Activated naive CD4-positive, alpha-beta T cell treated with anti-CD3 and anti-CD28 coated beads, Interleukin-2, amount 50 U/mL, for 72 hours (primary cell): ENCODE data around the gene RPL28. TPM values are rescaled to one million over a fixed set of nuclear protein-coding genes. Genes with fewer than 3 reads are reported as not detected.

ENCODE experiments used
- ATAC-seq, 2 donors: fragments of 150-1000 bp; cut with Tn5 transposase; 2 replicates each; pipeline ENCODE4 v1.10.0; 2021; ENCODE audit warnings: mild to moderate bottlenecking in 2 of 2, moderate library complexity in 2 of 2
- DNase-seq, 2 donors: peaks; one replicate each; pipeline ENCODE4 v3.0.0; 2021 to 2022; ENCODE audit warnings: low spot score in 2 of 2
- H3K27ac Mint-ChIP-seq, 2 donors: one replicate each; pipeline ENCODE4 v1.8.0; 2022; ENCODE audit warnings: mild to moderate bottlenecking in 2 of 2, mixed read lengths in 2 of 2
- H3K36me3 Mint-ChIP-seq, 2 donors: one replicate each; pipeline ENCODE4 v1.8.0; 2022; ENCODE audit warnings: mixed read lengths in 2 of 2
- H3K9me3 Mint-ChIP-seq, 2 donors: one replicate each; pipeline ENCODE4 v1.8.0; 2022; ENCODE audit warnings: mixed read lengths in 2 of 2
- total RNA-seq, 2 donors: library from RNA; stranded (reverse); gene quantifications; one replicate each; pipeline ENCODE4 v1.2.3, GENCODE V29; 2022

RPL28 gene
- 1,000 to 10,000 TPM; 2,540 to 2,693 TPM for total RNA-seq

- DNase-seq (peak; percentile 98 to 99), ATAC-seq (peak; percentile 74 to 78)
- H3K36me3 Mint-ChIP-seq, result peaks cover 34 to 56% of the 10 kb centered on the region in 2 donors
- H3K9me3 Mint-ChIP-seq, result peaks cover 0 to 6% of the 10 kb centered on the region in 2 donors
- peak within 1 kb of the TSS; percentile 96 to 100 for H3K27ac Mint-ChIP-seq
These were observed at the start of gene RPL28 for GRCh38 chr19:55385724-55386492. Gene RPL28 (plus strand): TSS chr19:55385932. CDS start chr19:55386358, 426 bp downstream.

GRCh38 chr19:55336101-55336500 lies 49.6 kb upstream of the RPL28 start:
- no peaks in the 10 kb centered on the region for H3K9me3 Mint-ChIP-seq
- H3K36me3 Mint-ChIP-seq, result no peaks in the 10 kb centered on the region
- ATAC-seq (no peak), DNase-seq (no peak)
- no peak overlapping the region for H3K27ac Mint-ChIP-seq

- peak; percentile 84 to 85 for ATAC-seq
- peak; percentile 100 for DNase-seq
- Mint-ChIP-seq H3K9me3 (no peaks in the 10 kb centered on the region), H3K27ac (peak within 1 kb of the TSS; percentile 97), H3K36me3 (peaks cover 0 to 7% of the 10 kb centered on the region in 2 donors)
These were observed 46.4 kb upstream of the RPL28 start, which contains the start of gene KMT5C for GRCh38 chr19:55339105-55339888. Gene KMT5C (plus strand): TSS chr19:55339876. CDS start chr19:55341937, 2,061 bp downstream.

- Mint-ChIP-seq H3K36me3 (peaks cover 0 to 7% of the 10 kb centered on the region in 2 donors), H3K9me3 (no peaks in the 10 kb centered on the region), H3K27ac (peak overlapping the region; percentile 97)
- ATAC-seq, result no peak
- DNase-seq, result peak; percentile 28 to 70
These were observed 45.6 kb upstream of the RPL28 start for GRCh38 chr19:55339889-55340783.

GRCh38 chr19:55340784-55341147 lies 45.0 kb upstream of the RPL28 start:
- no peaks in the 10 kb centered on the region for H3K9me3 Mint-ChIP-seq
- DNase-seq (peak in 1 of 2 donors; percentile 41), ATAC-seq (no peak)

GRCh38 chr19:55341171-55341588 lies 44.6 kb upstream of the RPL28 start:
- ATAC-seq, result no peak
- Mint-ChIP-seq H3K36me3 (peaks cover 0 to 7% of the 10 kb centered on the region in 2 donors), H3K27ac (peak overlapping the region; percentile 84 to 97), H3K9me3 (no peaks in the 10 kb centered on the region)
- peak in 1 of 2 donors; percentile 69 for DNase-seq

More at GRCh38 chr19:55340784-55341147, 45.0 kb upstream of the RPL28 start:
- H3K27ac Mint-ChIP-seq, result peak overlapping the region; percentile 77 to 97
- H3K36me3 Mint-ChIP-seq, result peaks cover 0 to 7% of the 10 kb centered on the region in 2 donors

GRCh38 chr19:55341595-55342531 lies 43.9 kb upstream of the RPL28 start:
- DNase-seq (no peak), ATAC-seq (no peak)
- peak overlapping the region; percentile 84 to 97 for H3K27ac Mint-ChIP-seq
- H3K9me3 Mint-ChIP-seq, result no peaks in the 10 kb centered on the region
- H3K36me3 Mint-ChIP-seq, result peaks cover 0 to 7% of the 10 kb centered on the region in 2 donors

GRCh38 chr19:55344444-55344843 lies 41.3 kb upstream of the RPL28 start:
- H3K27ac Mint-ChIP-seq, result peak overlapping the region in 1 of 2 donors; percentile 51
- peaks cover 0 to 7% of the 10 kb centered on the region in 2 donors for H3K36me3 Mint-ChIP-seq
- ATAC-seq (no peak), DNase-seq (no peak)
- no peaks in the 10 kb centered on the region for H3K9me3 Mint-ChIP-seq

- no peak overlapping the region for H3K27ac Mint-ChIP-seq
- DNase-seq (no peak), ATAC-seq (no peak)
- no peaks in the 10 kb centered on the region for H3K9me3 Mint-ChIP-seq
- peaks cover 0 to 7% of the 10 kb centered on the region in 2 donors for H3K36me3 Mint-ChIP-seq
These were observed 40.5 kb upstream of the RPL28 start for GRCh38 chr19:55345101-55345817.

GRCh38 chr19:55345818-55346724 lies 39.7 kb upstream of the RPL28 start:
- Mint-ChIP-seq H3K9me3 (no peaks in the 10 kb centered on the region), H3K36me3 (peaks cover 0 to 7% of the 10 kb centered on the region in 2 donors), H3K27ac (no peak overlapping the region)
- ATAC-seq (no peak), DNase-seq (no peak)

GRCh38 chr19:55346725-55347441 lies 38.8 kb upstream of the RPL28 start:
- DNase-seq, result no peak
- Mint-ChIP-seq H3K27ac (no peak overlapping the region), H3K36me3 (peaks cover 0 to 7% of the 10 kb centered on the region in 2 donors), H3K9me3 (no peaks in the 10 kb centered on the region)
- ATAC-seq, result peak in 1 of 2 donors; percentile 15

GRCh38 chr19:55347442-55348009 lies 38.2 kb upstream of the RPL28 start:
- ATAC-seq, result no peak
- no peaks in the 10 kb centered on the region for H3K9me3 Mint-ChIP-seq
- H3K27ac Mint-ChIP-seq, result peak overlapping the region in 1 of 2 donors; percentile 57

More at GRCh38 chr19:55347442-55348009, 38.2 kb upstream of the RPL28 start:
- no peak for DNase-seq
- peaks cover 0 to 7% of the 10 kb centered on the region in 2 donors for H3K36me3 Mint-ChIP-seq
